Left lung (tissue), 10 donors: ENCODE measurements around the gene DACT1. TPM values are rescaled to one million over a fixed set of nuclear protein-coding genes. Genes with fewer than 3 reads are reported as not detected.

Source experiments
- ATAC-seq: fragments of 200-7000 bp; cut with Tn5 transposase; one replicate; pipeline ENCODE4 v1.9.1; 2020; ENCODE audit warnings: moderate library complexity
- DNase-seq, 4 donors: peaks; one replicate each; pipeline ENCODE4 v3.0.0-alpha.2; 2013 to 2020
- H3K27ac ChIP-seq, 2 donors: fragments of 200-600 bp; sonication (generic) in 1 of 2; one replicate each; pipeline versions ENCODE4 v1.5.0 to v1.8.0; 2020 to 2021
- H3K27me3 ChIP-seq, 2 donors: fragments of 200-600 bp; sonication (generic) in 1 of 2; one replicate each; pipeline versions ENCODE4 v1.5.0 to v1.8.0; 2020 to 2021
- H3K36me3 ChIP-seq, 2 donors: fragments of 200-600 bp; sonication (generic) in 1 of 2; one replicate each; pipeline versions ENCODE4 v1.5.0 to v1.8.0; 2020 to 2021
- H3K4me1 ChIP-seq, 2 donors: fragments of 200-600 bp; one replicate each; pipeline ENCODE4 v1.8.0; 2021
- H3K4me3 ChIP-seq, 2 donors: fragments of 200-600 bp; sonication (generic) in 1 of 2; one replicate each; pipeline versions ENCODE4 v1.5.0 to v1.8.0; 2020 to 2021; ENCODE audit warnings: mild to moderate bottlenecking in 1 of 2
- H3K9me3 ChIP-seq, 2 donors: fragments of 200-600 bp; sonication (generic) in 1 of 2; one replicate each; pipeline versions ENCODE4 v1.5.0 to v1.8.0; 2020 to 2021
- CTCF ChIP-seq, 2 donors: fragments of 200-600 bp; sonication (generic) in 1 of 2; IDR thresholded peaks; one replicate each; pipeline versions ENCODE4 v1.5.0 to v1.8.0; 2021; ENCODE audit warnings: antibody characterized with exemption in 2 of 2
- intact Hi-C, 2 donors: fragments of 100-400 bp; cut with DNase I; formaldehyde crosslinking; loops; one replicate each; pipeline versions ENCODE4 v1.11.2 to v1.14.2; 2022
- polyA plus RNA-seq, 6 donors: library from polyadenylated mRNA; unstranded; fragments of 120-200 nt; gene quantifications; one replicate each; pipeline ENCODE4 v1.2.1, GENCODE V29; 2013; ENCODE audit not compliant: insufficient read length in 6 of 6
- total RNA-seq, 2 donors: library from RNA; stranded (reverse); fragmentation: NEBNext Ultra II Directional; extraction: Animal tissue kit (Norgen Biotek cat#: 25700); gene quantifications; one replicate each; pipeline ENCODE4 v1.2.1, GENCODE V29; 2021
- donor health status: DM: no; HTN: yes; CAD: no.
- donor health status: DM: no; HTN: no; CAD: no.

The DACT1 gene
- total and polyA plus RNA-seq, 8 donors: 5.0 to 33.4 (median 30.7) TPM

GRCh38 chr14:58659061-58659460 is 21.3 kb downstream of the DACT1 start:
- H3K27ac ChIP-seq: no peak overlapping the region
- no peak for DNase-seq
- H3K4me1 ChIP-seq: peaks cover 0 to 8% of the 10 kb centered on the region in 2 donors
- no peak for TF ChIP-seq CTCF (IDR thresholded peaks at IDR 0.05)
- no peaks in the 10 kb centered on the region for H3K9me3 ChIP-seq
- H3K36me3 ChIP-seq: no peaks in the 10 kb centered on the region
- intact Hi-C loops: no loop called here
- no peak for ATAC-seq
- no peaks in the 10 kb centered on the region for H3K27me3 ChIP-seq
- no peak overlapping the region for H3K4me3 ChIP-seq

GRCh38 chr14:58659846-58660245 is 22.1 kb downstream of the DACT1 start:
- no peak overlapping the region for H3K27ac ChIP-seq
- intact Hi-C loops: no loop called here

GRCh38 chr14:58660407-58660806 is 22.6 kb downstream of the DACT1 start:
- no peak for TF ChIP-seq CTCF (IDR thresholded peaks at IDR 0.05)
- Histone ChIP-seq H3K36me3 (no peaks in the 10 kb centered on the region), H3K9me3 (no peaks in the 10 kb centered on the region), H3K27me3 (no peaks in the 10 kb centered on the region), H3K4me1 (peaks cover 0 to 8% of the 10 kb centered on the region in 2 donors), H3K27ac (no peak overlapping the region), H3K4me3 (no peak overlapping the region)
- ATAC-seq: no peak
- intact Hi-C loops: no loop called here
- no peak for DNase-seq

More at GRCh38 chr14:58659846-58660245, 22.1 kb downstream of the DACT1 start:
- no peak for TF ChIP-seq CTCF (IDR thresholded peaks at IDR 0.05)
- peak; percentile 32 for ATAC-seq
- Histone ChIP-seq H3K4me1 (peaks cover 0 to 8% of the 10 kb centered on the region in 2 donors), H3K9me3 (no peaks in the 10 kb centered on the region), H3K36me3 (no peaks in the 10 kb centered on the region), H3K27me3 (no peaks in the 10 kb centered on the region), H3K4me3 (no peak overlapping the region)
- no peak for DNase-seq

- TF ChIP-seq CTCF (IDR thresholded peaks at IDR 0.05): no peak
- no peaks in the 10 kb centered on the region for H3K36me3 ChIP-seq
- no peaks in the 10 kb centered on the region for H3K27me3 ChIP-seq
- peak overlapping the region in 1 of 2 donors; percentile 5 for H3K27ac ChIP-seq
- ATAC-seq (no peak), DNase-seq (no peak)
- H3K9me3 ChIP-seq: no peaks in the 10 kb centered on the region
- H3K4me1 ChIP-seq: peaks cover 0 to 8% of the 10 kb centered on the region in 2 donors
- H3K4me3 ChIP-seq: no peak overlapping the region
- intact Hi-C loops: no loop called here
Observed at GRCh38 chr14:58662018-58662417, 24.3 kb downstream of the DACT1 start.

GRCh38 chr14:58662759-58663158 is 25.0 kb downstream of the DACT1 start:
- H3K4me3 ChIP-seq: no peak overlapping the region
- no peaks in the 10 kb centered on the region for H3K9me3 ChIP-seq
- H3K27ac ChIP-seq: peak overlapping the region in 1 of 2 donors; percentile 5
- intact Hi-C loops: no loop called here
- no peaks in the 10 kb centered on the region for H3K36me3 ChIP-seq
- H3K27me3 ChIP-seq: no peaks in the 10 kb centered on the region
- no peak for DNase-seq
- no peak for ATAC-seq
- peaks cover 0 to 8% of the 10 kb centered on the region in 2 donors for H3K4me1 ChIP-seq
- no peak for TF ChIP-seq CTCF (IDR thresholded peaks at IDR 0.05)
